ENCODE data around the gene CCDC196.
A peak's percentile ranks its signal among the peaks of the same experiment; 100 is the strongest.

CCDC196 gene

DNA sequence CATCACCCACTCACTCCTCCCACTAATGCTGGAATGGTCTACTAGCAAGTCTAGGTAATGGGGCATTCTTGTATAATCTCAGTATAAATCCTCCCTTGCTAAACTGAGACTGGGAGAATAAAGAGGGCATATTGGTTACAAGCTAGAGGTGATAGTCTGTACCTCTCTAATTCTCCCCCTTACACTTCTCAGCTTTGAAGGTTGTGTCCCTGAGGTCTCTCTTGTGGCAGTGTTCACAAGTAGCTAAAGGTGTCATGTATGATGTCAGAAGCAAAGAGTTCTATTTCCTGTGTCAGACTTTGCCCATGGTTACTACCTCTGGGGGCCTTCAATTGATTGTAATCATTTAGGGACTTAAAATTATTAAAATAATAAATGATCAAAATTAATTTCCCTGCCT, 26.6 kb upstream of the CCDC196 start:
- Histone ChIP-seq H3K27me3 (replicated peaks in 2 of 5; ENCODE audit: control insufficient read depth in 4 of 5, insufficient read depth in 5 of 5, low read length in 4 of 5) (no peaks in the 10 kb centered on the region), H3K4me3 (ENCODE audit: control insufficient read depth in 1 of 7, extremely low read depth in 1 of 7, insufficient read depth in 4 of 7, low read depth in 2 of 7, low read length in 6 of 7) (no peak overlapping the region), H3K36me3 (ENCODE audit: control insufficient read depth in 4 of 4, insufficient read depth in 4 of 4, low read length in 3 of 4) (no peaks in the 10 kb centered on the region), H3K27ac (ENCODE audit: insufficient read depth in 1 of 2, low read depth in 1 of 2, low read length in 2 of 2, poor library complexity in 1 of 2, severe bottlenecking in 2 of 2) (no peak overlapping the region), H3K4me1 (ENCODE audit: control extremely low read depth in 1 of 4, control insufficient read depth in 4 of 4, insufficient read depth in 4 of 4, low read length in 3 of 4) (no peaks in the 10 kb centered on the region), H3K9me3 (ENCODE audit: control extremely low read depth in 1 of 5, control insufficient read depth in 4 of 5, insufficient read depth in 2 of 5, low read depth in 1 of 5, low read length in 4 of 5) (no peaks in the 10 kb centered on the region)
- ChIA-PET CTCF (interaction anchor here (1.4 kb wide), 1 partner anchor 18 kb away, joined by 3 read pairs; no protein-coding TSS in a partner anchor), POLR2A (no interaction called here)
- DNase-seq = no peak

DNA sequence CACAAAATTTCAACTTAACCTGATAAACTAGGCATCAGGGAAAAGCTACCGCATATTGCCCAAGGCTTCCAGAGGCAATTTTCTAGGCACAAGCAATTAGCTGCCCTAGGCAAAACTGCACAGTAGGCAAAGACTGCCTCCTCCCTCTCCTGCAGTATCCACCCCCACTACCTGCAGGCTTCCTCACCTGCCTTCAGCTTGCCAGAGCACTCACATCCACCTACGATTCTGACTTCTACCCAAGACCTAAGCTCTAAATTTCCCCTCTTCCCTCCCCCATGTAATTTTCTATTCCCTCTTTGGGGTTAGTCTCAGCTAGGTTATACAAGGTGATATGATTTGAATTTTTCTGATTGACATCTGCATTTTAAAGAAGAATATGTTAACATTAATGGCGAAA, 21.9 kb upstream of the CCDC196 start:
- ChIA-PET CTCF (no interaction called here), POLR2A (no interaction called here)
- Histone ChIP-seq H3K4me1 (ENCODE audit: control extremely low read depth in 1 of 4, control insufficient read depth in 4 of 4, insufficient read depth in 4 of 4, low read length in 3 of 4) (no peaks in the 10 kb centered on the region), H3K36me3 (ENCODE audit: control insufficient read depth in 4 of 4, insufficient read depth in 4 of 4, low read length in 3 of 4) (no peaks in the 10 kb centered on the region), H3K9me3 (ENCODE audit: control extremely low read depth in 1 of 5, control insufficient read depth in 4 of 5, insufficient read depth in 2 of 5, low read depth in 1 of 5, low read length in 4 of 5) (peaks cover 0 to 6% (median 3%) of the 10 kb centered on the region in 5 experiments), H3K27ac (ENCODE audit: insufficient read depth in 1 of 2, low read depth in 1 of 2, low read length in 2 of 2, poor library complexity in 1 of 2, severe bottlenecking in 2 of 2) (no peak overlapping the region), H3K4me3 (ENCODE audit: control insufficient read depth in 1 of 7, extremely low read depth in 1 of 7, insufficient read depth in 4 of 7, low read depth in 2 of 7, low read length in 6 of 7) (no peak overlapping the region), H3K27me3 (replicated peaks in 2 of 5; ENCODE audit: control insufficient read depth in 4 of 5, insufficient read depth in 5 of 5, low read length in 4 of 5) (no peaks in the 10 kb centered on the region)
- no peak for DNase-seq
- 100% methylated on average over 2 of the region's 3 CpGs for WGBS (ENCODE audit: insufficient coverage)

DNA sequence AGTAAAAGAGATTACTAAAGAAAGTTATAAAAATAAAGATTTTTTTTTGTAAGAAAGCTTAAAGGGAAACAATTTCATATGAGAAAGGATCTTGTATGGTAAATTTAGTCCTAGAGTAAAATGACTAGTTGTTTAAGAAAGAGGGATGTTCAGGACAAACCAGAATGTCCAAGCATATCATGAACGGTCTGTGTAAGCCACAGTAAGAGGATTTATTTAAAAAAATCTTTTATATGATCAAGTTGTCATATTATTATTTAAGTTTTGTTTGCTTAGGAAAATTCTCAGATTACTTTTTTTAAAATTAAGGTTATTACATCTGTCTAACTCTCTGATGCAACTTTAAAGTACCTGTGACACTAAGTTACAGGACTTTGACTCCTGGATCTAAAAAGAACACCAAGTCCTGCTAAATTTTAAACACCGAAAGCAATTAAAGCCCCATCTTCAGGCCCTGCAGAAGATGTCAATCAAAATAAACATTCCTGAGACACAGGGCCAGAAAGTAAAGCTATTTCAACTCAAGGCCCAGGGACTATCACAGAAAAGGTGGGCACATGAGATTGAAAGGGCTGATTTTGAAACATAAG, 17.3 kb upstream of the CCDC196 start:
- no peak overlapping the region for H3K27ac ChIP-seq (ENCODE audit: insufficient read depth in 1 of 2, low read depth in 1 of 2, low read length in 2 of 2, poor library complexity in 1 of 2, severe bottlenecking in 2 of 2)
- no peak for DNase-seq
- H3K9me3 ChIP-seq (ENCODE audit: control extremely low read depth in 1 of 5, control insufficient read depth in 4 of 5, insufficient read depth in 2 of 5, low read depth in 1 of 5, low read length in 4 of 5) = peaks cover 3 to 27% (median 12%) of the 10 kb centered on the region in 5 experiments
- H3K27me3 ChIP-seq (replicated peaks in 2 of 5; ENCODE audit: control insufficient read depth in 4 of 5, insufficient read depth in 5 of 5, low read length in 4 of 5) = no peaks in the 10 kb centered on the region
- WGBS (ENCODE audit: insufficient coverage) = no CpG with 5 or more reads among the region's 2 CpGs
- no peak overlapping the region for H3K4me3 ChIP-seq (ENCODE audit: control insufficient read depth in 1 of 7, extremely low read depth in 1 of 7, insufficient read depth in 4 of 7, low read depth in 2 of 7, low read length in 6 of 7)
- no peaks in the 10 kb centered on the region for H3K4me1 ChIP-seq (ENCODE audit: control extremely low read depth in 1 of 4, control insufficient read depth in 4 of 4, insufficient read depth in 4 of 4, low read length in 3 of 4)
- H3K36me3 ChIP-seq (ENCODE audit: control insufficient read depth in 4 of 4, insufficient read depth in 4 of 4, low read length in 3 of 4) = no peaks in the 10 kb centered on the region
- ChIA-PET CTCF (no interaction called here), POLR2A (no interaction called here)

DNA sequence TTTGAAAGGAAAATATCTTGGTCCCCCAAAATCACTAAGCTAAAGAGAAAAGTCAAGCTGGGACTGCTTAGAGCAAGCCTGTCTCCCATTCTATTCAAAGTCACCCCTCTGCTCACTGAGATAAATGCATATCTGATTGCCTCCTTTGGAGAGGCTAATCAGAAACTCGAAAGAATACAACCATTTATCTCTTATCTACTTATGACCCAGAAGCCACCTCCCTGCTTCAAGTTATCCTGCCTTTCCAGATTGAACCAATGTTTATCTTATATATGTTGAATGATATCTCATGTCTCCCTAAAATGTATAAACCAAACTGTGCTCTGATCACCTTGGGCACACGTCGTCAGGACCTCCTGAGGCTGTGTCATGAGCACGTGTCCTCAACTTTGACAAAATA, 14.6 kb upstream of the CCDC196 start:
- H3K36me3 ChIP-seq (ENCODE audit: control insufficient read depth in 4 of 4, insufficient read depth in 4 of 4, low read length in 3 of 4) = no peaks in the 10 kb centered on the region
- H3K4me1 ChIP-seq (ENCODE audit: control extremely low read depth in 1 of 4, control insufficient read depth in 4 of 4, insufficient read depth in 4 of 4, low read length in 3 of 4) = no peaks in the 10 kb centered on the region
- DNase-seq = no peak
- 95% methylated on average over 3 of the region's 4 CpGs for WGBS (ENCODE audit: insufficient coverage)
- peaks cover 3 to 27% (median 12%) of the 10 kb centered on the region in 5 experiments for H3K9me3 ChIP-seq (ENCODE audit: control extremely low read depth in 1 of 5, control insufficient read depth in 4 of 5, insufficient read depth in 2 of 5, low read depth in 1 of 5, low read length in 4 of 5)
- no peaks in the 10 kb centered on the region for H3K27me3 ChIP-seq (replicated peaks in 2 of 5; ENCODE audit: control insufficient read depth in 4 of 5, insufficient read depth in 5 of 5, low read length in 4 of 5)
- ChIA-PET POLR2A (no interaction called here), CTCF (no interaction called here)
- H3K4me3 ChIP-seq (ENCODE audit: control insufficient read depth in 1 of 7, extremely low read depth in 1 of 7, insufficient read depth in 4 of 7, low read depth in 2 of 7, low read length in 6 of 7) = no peak overlapping the region
- H3K27ac ChIP-seq (ENCODE audit: insufficient read depth in 1 of 2, low read depth in 1 of 2, low read length in 2 of 2, poor library complexity in 1 of 2, severe bottlenecking in 2 of 2) = no peak overlapping the region

GRCh38 chr14:66472251-66472650, 13.9 kb upstream of the CCDC196 start:
- no peaks in the 10 kb centered on the region for H3K36me3 ChIP-seq (ENCODE audit: control insufficient read depth in 4 of 4, insufficient read depth in 4 of 4, low read length in 3 of 4)
- H3K9me3 ChIP-seq (ENCODE audit: control extremely low read depth in 1 of 5, control insufficient read depth in 4 of 5, insufficient read depth in 2 of 5, low read depth in 1 of 5, low read length in 4 of 5) = peaks cover 3 to 27% (median 12%) of the 10 kb centered on the region in 5 experiments
- ChIA-PET POLR2A (interaction anchor here (0.6 kb wide), 1 partner anchor 677 kb away, joined by 5 read pairs; no protein-coding TSS in a partner anchor), CTCF (no interaction called here)
- H3K27ac ChIP-seq (ENCODE audit: insufficient read depth in 1 of 2, low read depth in 1 of 2, low read length in 2 of 2, poor library complexity in 1 of 2, severe bottlenecking in 2 of 2) = no peak overlapping the region
- H3K4me3 ChIP-seq (ENCODE audit: control insufficient read depth in 1 of 7, extremely low read depth in 1 of 7, insufficient read depth in 4 of 7, low read depth in 2 of 7, low read length in 6 of 7) = no peak overlapping the region
- peaks cover 0 to 2% (median under 1%) of the 10 kb centered on the region in 4 experiments for H3K4me1 ChIP-seq (ENCODE audit: control extremely low read depth in 1 of 4, control insufficient read depth in 4 of 4, insufficient read depth in 4 of 4, low read length in 3 of 4)
- DNase-seq = no peak
- no peaks in the 10 kb centered on the region for H3K27me3 ChIP-seq (replicated peaks in 2 of 5; ENCODE audit: control insufficient read depth in 4 of 5, insufficient read depth in 5 of 5, low read length in 4 of 5)

GRCh38 chr14:66473223-66473622, 12.9 kb upstream of the CCDC196 start:
- no peaks in the 10 kb centered on the region for H3K27me3 ChIP-seq (replicated peaks in 2 of 5; ENCODE audit: control insufficient read depth in 4 of 5, insufficient read depth in 5 of 5, low read length in 4 of 5)
- DNase-seq = no peak
- H3K36me3 ChIP-seq (ENCODE audit: control insufficient read depth in 4 of 4, insufficient read depth in 4 of 4, low read length in 3 of 4) = no peaks in the 10 kb centered on the region
- H3K27ac ChIP-seq (ENCODE audit: insufficient read depth in 1 of 2, low read depth in 1 of 2, low read length in 2 of 2, poor library complexity in 1 of 2, severe bottlenecking in 2 of 2) = no peak overlapping the region
- no peak overlapping the region for H3K4me3 ChIP-seq (ENCODE audit: control insufficient read depth in 1 of 7, extremely low read depth in 1 of 7, insufficient read depth in 4 of 7, low read depth in 2 of 7, low read length in 6 of 7)
- WGBS (ENCODE audit: insufficient coverage) = no CpG with 5 or more reads among the region's 2 CpGs
- POLR2A ChIA-PET = no interaction called here
- peaks cover 3 to 27% (median 12%) of the 10 kb centered on the region in 5 experiments for H3K9me3 ChIP-seq (ENCODE audit: control extremely low read depth in 1 of 5, control insufficient read depth in 4 of 5, insufficient read depth in 2 of 5, low read depth in 1 of 5, low read length in 4 of 5)
- CTCF ChIA-PET = no interaction called here
- peaks cover 0 to 6% (median 2%) of the 10 kb centered on the region in 4 experiments for H3K4me1 ChIP-seq (ENCODE audit: control extremely low read depth in 1 of 4, control insufficient read depth in 4 of 4, insufficient read depth in 4 of 4, low read length in 3 of 4)

- POLR2A ChIA-PET = no interaction called here
- H3K9me3 ChIP-seq (ENCODE audit: control extremely low read depth in 1 of 5, control insufficient read depth in 4 of 5, insufficient read depth in 2 of 5, low read depth in 1 of 5, low read length in 4 of 5) = peaks cover 0 to 3% (median 2%) of the 10 kb centered on the region in 5 experiments
- no peaks in the 10 kb centered on the region for H3K36me3 ChIP-seq (ENCODE audit: control insufficient read depth in 4 of 4, insufficient read depth in 4 of 4, low read length in 3 of 4)
- peaks cover 0 to 10% (median 4%) of the 10 kb centered on the region in 4 experiments for H3K4me1 ChIP-seq (ENCODE audit: control extremely low read depth in 1 of 4, control insufficient read depth in 4 of 4, insufficient read depth in 4 of 4, low read length in 3 of 4)
- peak; percentile 28 to 76 (median 64) for DNase-seq
- CTCF ChIA-PET = interaction anchor here (1.4 to 1.6 kb wide), 2 partner anchors 18 to 20 kb away, joined by 3 read pairs; no protein-coding TSS in a partner anchor
- WGBS (ENCODE audit: insufficient coverage) = 0% methylated on average over 1 of the region's 1 CpG
- H3K4me3 ChIP-seq (ENCODE audit: control insufficient read depth in 1 of 7, extremely low read depth in 1 of 7, insufficient read depth in 4 of 7, low read depth in 2 of 7, low read length in 6 of 7) = no peak overlapping the region
- H3K27ac ChIP-seq (ENCODE audit: insufficient read depth in 1 of 2, low read depth in 1 of 2, low read length in 2 of 2, poor library complexity in 1 of 2, severe bottlenecking in 2 of 2) = no peak overlapping the region
- no peaks in the 10 kb centered on the region for H3K27me3 ChIP-seq (replicated peaks in 2 of 5; ENCODE audit: control insufficient read depth in 4 of 5, insufficient read depth in 5 of 5, low read length in 4 of 5)
These were observed 9.2 kb upstream of the CCDC196 start for GRCh38 chr14:66476964-66477363.

Measured in common myeloid progenitor, CD34-positive (primary cell).